ENCODE measurements around the gene NAV2. TPM values are rescaled to one million over a fixed set of nuclear protein-coding genes. Genes with fewer than 3 reads are reported as not detected.

The NAV2 gene
- total RNA-seq, 1 experiment from 2014 or later: 46.3 TPM

DNA sequence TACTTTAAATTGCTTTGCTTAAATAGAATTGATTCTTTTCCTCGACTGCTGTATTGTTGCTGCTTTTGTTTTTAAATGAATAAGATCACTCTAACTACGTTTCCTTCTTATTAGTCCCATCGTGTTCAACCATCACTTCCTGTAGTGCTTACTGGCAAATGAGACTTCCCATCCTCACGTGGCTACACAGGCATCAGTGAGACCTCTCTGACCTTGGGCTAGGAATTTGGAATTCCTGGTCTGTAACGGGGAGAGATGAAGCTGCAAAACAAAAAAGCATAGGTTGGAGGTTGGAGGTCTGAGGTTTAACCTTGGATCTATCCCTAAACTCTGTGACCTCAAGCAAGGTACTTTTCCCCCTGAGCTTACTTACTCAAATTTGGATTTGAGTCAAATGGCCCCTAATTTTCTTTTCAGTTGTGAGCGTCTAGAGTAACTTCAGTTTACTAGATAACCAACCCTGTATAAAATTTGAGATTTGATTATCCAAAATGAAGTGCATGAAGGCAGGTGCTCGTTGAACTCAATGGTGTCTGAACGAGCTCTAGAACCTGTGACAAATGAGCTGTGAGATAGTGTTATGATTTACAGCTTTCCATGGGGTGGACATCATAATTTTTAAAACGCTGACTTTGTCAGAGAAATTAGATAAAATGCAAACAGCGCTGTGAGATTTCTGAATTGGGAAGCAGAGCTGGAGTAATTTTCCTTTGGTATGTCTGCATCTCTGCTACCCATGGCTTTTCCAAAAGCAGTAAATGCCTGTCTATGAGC, 296.4 kb downstream of the NAV2 start:
- peaks cover 14% of the 10 kb centered on the region for H3K27me3 Mint-ChIP-seq (ENCODE audit: low read depth)
- no peak overlapping the region for H2BK120ac ChIP-seq (ENCODE audit: low read depth, low read length, poor library complexity, severe bottlenecking)
- no peak overlapping the region for H3K27ac ChIP-seq (ENCODE audit: insufficient read length, low read depth, low read length)
- no peaks in the 10 kb centered on the region for H4K20me1 ChIP-seq (ENCODE audit: control insufficient read depth, insufficient read depth, insufficient read length)
- TF ChIP-seq, protein P1, sequence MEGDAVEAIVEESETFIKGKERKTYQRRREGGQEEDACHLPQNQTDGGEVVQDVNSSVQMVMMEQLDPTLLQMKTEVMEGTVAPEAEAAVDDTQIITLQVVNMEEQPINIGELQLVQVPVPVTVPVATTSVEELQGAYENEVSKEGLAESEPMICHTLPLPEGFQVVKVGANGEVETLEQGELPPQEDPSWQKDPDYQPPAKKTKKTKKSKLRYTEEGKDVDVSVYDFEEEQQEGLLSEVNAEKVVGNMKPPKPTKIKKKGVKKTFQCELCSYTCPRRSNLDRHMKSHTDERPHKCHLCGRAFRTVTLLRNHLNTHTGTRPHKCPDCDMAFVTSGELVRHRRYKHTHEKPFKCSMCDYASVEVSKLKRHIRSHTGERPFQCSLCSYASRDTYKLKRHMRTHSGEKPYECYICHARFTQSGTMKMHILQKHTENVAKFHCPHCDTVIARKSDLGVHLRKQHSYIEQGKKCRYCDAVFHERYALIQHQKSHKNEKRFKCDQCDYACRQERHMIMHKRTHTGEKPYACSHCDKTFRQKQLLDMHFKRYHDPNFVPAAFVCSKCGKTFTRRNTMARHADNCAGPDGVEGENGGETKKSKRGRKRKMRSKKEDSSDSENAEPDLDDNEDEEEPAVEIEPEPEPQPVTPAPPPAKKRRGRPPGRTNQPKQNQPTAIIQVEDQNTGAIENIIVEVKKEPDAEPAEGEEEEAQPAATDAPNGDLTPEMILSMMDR (conservative IDR thresholded peaks at IDR 0.05): no peak
- no peak overlapping the region for H2BK5ac ChIP-seq (ENCODE audit: insufficient read length, low read length)
- no peaks in the 10 kb centered on the region for H3K23me2 ChIP-seq (ENCODE audit: insufficient read length, low read depth, low read length, poor library complexity, severe bottlenecking)
- no peak overlapping the region for H3K4ac ChIP-seq (ENCODE audit: low read depth, low read length)
- H3K36me3 Mint-ChIP-seq (ENCODE audit: insufficient read depth in 1 of 3, low read depth in 3 of 3): peaks cover 0 to 5% (median 4%) of the 10 kb centered on the region in 3 experiments; a peak in 2 of 7 replicates
- no peak overlapping the region for H3K23ac ChIP-seq (ENCODE audit: insufficient read length, low read depth, low read length)
- H3K79me1 ChIP-seq (ENCODE audit: insufficient read depth, low read depth, low read length, poor library complexity, severe bottlenecking): no peaks in the 10 kb centered on the region
- H2AK5ac ChIP-seq (ENCODE audit: insufficient read length, low read length): no peak overlapping the region
- H3K27ac Mint-ChIP-seq: no peak overlapping the region
- H3K18ac ChIP-seq (ENCODE audit: insufficient read length, low read depth, low read length): no peak overlapping the region
- peaks cover 13% of the 10 kb centered on the region for H3K4me1 ChIP-seq (ENCODE audit: insufficient read depth, low read length)
- H2BK20ac ChIP-seq (ENCODE audit: low read depth, low read length, poor library complexity, severe bottlenecking): no peak overlapping the region
- no peak overlapping the region for H4K5ac ChIP-seq (ENCODE audit: insufficient read length, low read depth, low read length)
- H2BK12ac ChIP-seq (ENCODE audit: insufficient read length, low read depth, low read length): no peak overlapping the region
- no peaks in the 10 kb centered on the region for H3K9me3 Mint-ChIP-seq
- H4K91ac ChIP-seq (ENCODE audit: insufficient read length, low read depth, low read length): no peak overlapping the region
- no peak overlapping the region for H3K56ac ChIP-seq (ENCODE audit: insufficient read length, low read depth, low read length)
- H3K4me1 Mint-ChIP-seq: peaks cover 15 to 18% of the 10 kb centered on the region in 2 experiments
- no peak overlapping the region for H3K4me3 Mint-ChIP-seq
- no peak overlapping the region for H3K4me2 ChIP-seq (ENCODE audit: insufficient read depth, insufficient read length, low read length)
- H2AFZ ChIP-seq (ENCODE audit: low read length): no peak overlapping the region
- no peak for DNase-seq
- H3K27me3 ChIP-seq (ENCODE audit: insufficient read depth, low read length): no peaks in the 10 kb centered on the region
- H4K8ac ChIP-seq (replicated peaks; ENCODE audit: insufficient read length, low read depth, low read length): no peak overlapping the region
- H3K79me2 ChIP-seq (ENCODE audit: insufficient read depth, low read length): no peaks in the 10 kb centered on the region
- H2BK15ac ChIP-seq (ENCODE audit: low read depth, low read length): no peak overlapping the region
- H3K14ac ChIP-seq (ENCODE audit: insufficient read depth, low read length): no peak overlapping the region
- H3K9ac ChIP-seq (ENCODE audit: extremely low read depth, insufficient read length, low read length): no peak overlapping the region
- no peak overlapping the region for H3T11ph ChIP-seq (ENCODE audit: low read length)
- H3K9me3 ChIP-seq (ENCODE audit: control insufficient read depth, low read depth, low read length): no peaks in the 10 kb centered on the region
- WGBS (ENCODE audit: extremely low coverage, insufficient read length, low lambda C conversion rate): no CpG with 5 or more reads among the region's 10 CpGs
